Measurements from ENCODE around the gene FBXW10B.
"Not testable (repeated sequence)": the region's sequence is repeated elsewhere in the genome, so short reads cannot be mapped to it uniquely, and the experiment has no call there.

- not testable (repeated sequence) for TF ChIP-seq CTCF, EP300, POLR2A (IDR thresholded peaks at IDR 0.05)
These were observed 10.5 kb upstream of the FBXW10B start for GRCh38 chr17:15629991-15630390.
